Brain pericyte (primary cell): ENCODE measurements around the gene CRISP2.

Experiments
- DNase-seq: peaks from one replicate; pipeline ENCODE4 v3.0.0-alpha.2; 2012; ENCODE audit warnings: low read depth, low spot score

The CRISP2 gene

GRCh38 chr6:49662231-49662891, 51.0 kb downstream of the CRISP2 start:
- no peak for DNase-seq

GRCh38 chr6:49653942-49654341, 59.4 kb downstream of the CRISP2 start:
- no peak for DNase-seq

- no peak for DNase-seq
Observed at GRCh38 chr6:49653438-49653837, 59.9 kb downstream of the CRISP2 start.

GRCh38 chr6:49651239-49651638, 62.1 kb downstream of the CRISP2 start:
- no peak for DNase-seq

- no peak for DNase-seq
Observed at GRCh38 chr6:49649988-49650387, 63.4 kb downstream of the CRISP2 start.

- DNase-seq, result no peak
Observed at GRCh38 chr6:49648036-49648435, 65.3 kb downstream of the CRISP2 start.

GRCh38 chr6:49647476-49647875, 65.9 kb downstream of the CRISP2 start:
- no peak for DNase-seq

GRCh38 chr6:49646942-49647341, 66.4 kb downstream of the CRISP2 start:
- no peak for DNase-seq

- no peak for DNase-seq
Observed at GRCh38 chr6:49646130-49646824, 67.1 kb downstream of the CRISP2 start.

GRCh38 chr6:49645139-49645538, 68.2 kb downstream of the CRISP2 start:
- DNase-seq, result no peak
